IMR-90 (cell line): ENCODE measurements around the gene MSI2. TPM values are rescaled to one million over a fixed set of nuclear protein-coding genes. Genes with fewer than 3 reads are reported as not detected.

ENCODE experiments used
- ATAC-seq: fragments of 200-7000 bp; cut with Tn5 transposase; 2 replicates; pipeline ENCODE4 v1.9.1; 2020; ENCODE audit warnings: low read depth, mild to moderate bottlenecking, moderate library complexity
- BruUV-seq: library from RNA; stranded (reverse); fragments of 400-500 nt; replicated peaks from 2 replicates; lab custom pipeline; 2021; lab: Mats Ljungman, UMichigan
- CTCF ChIA-PET: fragments of 300-600 bp; formaldehyde crosslinking; extraction: SDS; loops from one replicate; lab custom pipeline; 2021; ENCODE audit warnings: antibody characterized with exemption; lab: Yijun Ruan, JAX
- POLR2A ChIA-PET: fragments of 300-600 bp; sonication (Branson Sonifier 250); formaldehyde crosslinking; loops from one replicate; lab custom pipeline; 2022; ENCODE audit warnings: antibody characterized with exemption; ENCODE audit not compliant: unreplicated experiment; lab: Charles Lee
- DNase-seq: peaks from one replicate; pipeline ENCODE4 v3.0.0; 2013
- H2AFZ ChIP-seq: replicated peaks from 2 replicates; pipeline ENCODE3; 2013; ENCODE audit warnings: low read length, mild to moderate bottlenecking; ENCODE audit not compliant: poor library complexity
- H2AK5ac ChIP-seq: 2 replicates; pipeline ENCODE4 v1.6.1; 2013; ENCODE audit warnings: low read depth, low read length, inconsistent platforms
- H2AK9ac ChIP-seq: replicated peaks from 2 replicates; pipeline ENCODE3; 2013; ENCODE audit warnings: mild to moderate bottlenecking, low read depth, low read length, moderate library complexity; ENCODE audit not compliant: poor library complexity
- H2BK120ac ChIP-seq: 2 replicates; pipeline ENCODE4 v1.6.1; 2013; ENCODE audit warnings: low read depth, low read length, inconsistent platforms
- H2BK15ac ChIP-seq: 3 replicates; pipeline ENCODE4 v1.6.1; 2013; ENCODE audit warnings: low read depth, low read length, inconsistent platforms
- H2BK20ac ChIP-seq: 2 replicates; pipeline ENCODE4 v1.6.1; 2013; ENCODE audit warnings: low read depth, mild to moderate bottlenecking, inconsistent platforms, low read length, moderate library complexity
- H2BK5ac ChIP-seq: 2 replicates; pipeline ENCODE4 v1.6.1; 2013; ENCODE audit warnings: mild to moderate bottlenecking, low read depth, low read length, inconsistent platforms; ENCODE audit not compliant: poor library complexity, severe bottlenecking
- H3K14ac ChIP-seq: replicated peaks from 2 replicates; pipeline ENCODE4 v1.6.1; 2013; ENCODE audit warnings: low read depth, low read length, inconsistent platforms
- H3K18ac ChIP-seq: 2 replicates; pipeline ENCODE4 v1.6.1; 2013; ENCODE audit warnings: low read depth, low read length, control low read depth
- H3K23ac ChIP-seq: 2 replicates; pipeline ENCODE4 v1.6.1; 2013; ENCODE audit warnings: low read depth, low read length, inconsistent platforms
- H3K27ac ChIP-seq: 2 replicates; pipeline ENCODE4 v1.5.1; 2013; ENCODE audit warnings: mild to moderate bottlenecking, control low read depth, low read length; ENCODE audit not compliant: insufficient read depth
- H3K27me3 ChIP-seq: 2 replicates; pipeline ENCODE4 v1.6.1; 2013; ENCODE audit warnings: low read length; ENCODE audit not compliant: control insufficient read depth, insufficient read depth
- H3K36me3 ChIP-seq: 2 replicates; pipeline ENCODE4 v1.6.1; 2013; ENCODE audit warnings: low read length, mixed read lengths; ENCODE audit not compliant: control insufficient read depth, insufficient read depth
- H3K4ac ChIP-seq: 2 replicates; pipeline ENCODE4 v1.6.1; 2013; ENCODE audit warnings: low read depth, low read length, inconsistent platforms
- H3K4me1 ChIP-seq: 2 replicates; pipeline ENCODE4 v1.6.1; 2013; ENCODE audit warnings: low read length, mixed read lengths; ENCODE audit not compliant: control insufficient read depth, insufficient read depth
- H3K4me2 ChIP-seq: 2 replicates; pipeline ENCODE4 v1.6.1; 2013; ENCODE audit warnings: low read depth, mild to moderate bottlenecking, control low read depth, low read length, moderate library complexity
- H3K4me3 ChIP-seq: 2 replicates; pipeline ENCODE4 v1.5.1; 2013; ENCODE audit warnings: low read depth, mild to moderate bottlenecking, control low read depth, low read length, moderate library complexity; ENCODE audit not compliant: insufficient read depth
- H3K56ac ChIP-seq: 2 replicates; pipeline ENCODE4 v1.6.1; 2013; ENCODE audit warnings: low read length, inconsistent platforms; ENCODE audit not compliant: insufficient read depth; ENCODE audit errors: extremely low read depth
- H3K79me1 ChIP-seq, 2 experiments: 2 replicates each; pipeline ENCODE4 v1.6.1; 2013; ENCODE audit warnings: low read length in 2 of 2, inconsistent platforms in 1 of 2, low read depth in 1 of 2
- H3K9ac ChIP-seq: 2 replicates; pipeline ENCODE4 v1.6.1; 2013; ENCODE audit warnings: low read depth, low read length, control low read depth
- H3K9me1 ChIP-seq: 2 replicates; pipeline ENCODE4 v1.6.1; 2013; ENCODE audit warnings: low read length, inconsistent platforms; ENCODE audit not compliant: insufficient read depth
- H3K9me3 ChIP-seq: 2 replicates; pipeline ENCODE4 v1.6.1; 2013; ENCODE audit warnings: low read length; ENCODE audit not compliant: control insufficient read depth, insufficient read depth
- H4K20me1 ChIP-seq: 2 replicates; pipeline ENCODE4 v1.6.1; 2013; ENCODE audit warnings: low read length, inconsistent platforms; ENCODE audit not compliant: insufficient read depth
- H4K5ac ChIP-seq: 2 replicates; pipeline ENCODE4 v1.6.1; 2013; ENCODE audit warnings: mild to moderate bottlenecking, low read depth, low read length, control low read depth
- H4K8ac ChIP-seq, 2 experiments: 2 replicates each; pipeline ENCODE4 v1.6.1; 2013; ENCODE audit warnings: low read depth in 2 of 2, low read length in 2 of 2, control low read depth in 1 of 2, inconsistent platforms in 1 of 2
- H4K91ac ChIP-seq: 2 replicates; pipeline ENCODE4 v1.6.1; 2013; ENCODE audit warnings: low read depth, low read length, inconsistent platforms; ENCODE audit not compliant: insufficient read depth
- BHLHE40 ChIP-seq: fragments of 150-350 bp; IDR thresholded peaks from 2 replicates; pipeline ENCODE4 v1.6.1; 2016; ENCODE audit warnings: mild to moderate bottlenecking, low read depth, low read length
- CEBPB ChIP-seq: IDR thresholded peaks from 2 replicates; pipeline ENCODE4 v1.6.1; 2012; ENCODE audit warnings: low read depth, low read length, improper control_type of control experiment
- MAFK ChIP-seq: IDR thresholded peaks from 2 replicates; pipeline ENCODE4 v1.6.1; 2012; ENCODE audit warnings: low read depth, low read length, improper control_type of control experiment
- MAZ ChIP-seq: IDR thresholded peaks from 2 replicates; pipeline ENCODE4 v1.6.1; 2012; ENCODE audit warnings: low read depth, mild to moderate bottlenecking, low read length, improper control_type of control experiment, moderate library complexity, borderline replicate concordance
- MXI1 ChIP-seq: IDR thresholded peaks from 2 replicates; pipeline ENCODE4 v1.6.1; 2012; ENCODE audit warnings: low read depth, mild to moderate bottlenecking, low read length, moderate library complexity, borderline replicate concordance
- POLR2A ChIP-seq: IDR thresholded peaks from 2 replicates; pipeline ENCODE4 v1.6.1; 2012; ENCODE audit warnings: mild to moderate bottlenecking, low read depth, low read length
- RAD21 ChIP-seq: IDR thresholded peaks from 2 replicates; pipeline ENCODE4 v1.6.1; 2012; ENCODE audit warnings: low read length, improper control_type of control experiment
- RCOR1 ChIP-seq: IDR thresholded peaks from 2 replicates; pipeline ENCODE4 v1.6.1; 2012; ENCODE audit warnings: mild to moderate bottlenecking, low read length, improper control_type of control experiment; ENCODE audit not compliant: insufficient replicate concordance
- SMC3 ChIP-seq: fragments of 150-350 bp; IDR thresholded peaks from 2 replicates; pipeline ENCODE4 v1.6.1; 2016; ENCODE audit warnings: low read depth, mild to moderate bottlenecking, antibody characterized with exemption, low read length, moderate library complexity
- WGBS, 2 experiments: methylation state at CpG; one replicate each; pipeline versions ENCODE4 v1.1.5 to v1.1.7; 2013; ENCODE audit warnings: missing lambda C conversion rate in 2 of 2; ENCODE audit not compliant: insufficient read length in 1 of 2; ENCODE audit errors: extremely low coverage in 2 of 2; 5-methylcytosine and 5-hydroxymethylcytosine counted together
- dilution Hi-C: fragments of 300-500 bp; cut with HindIII; formaldehyde crosslinking; loops from one replicate; pipeline ENCODE4 v1.14.3; 2018; ENCODE audit warnings: low sequenced_read_pairs; ENCODE audit not compliant: unreplicated experiment
- in situ Hi-C: fragments of 300-500 bp; cut with MboI; formaldehyde crosslinking; loops from 3 replicates; pipeline ENCODE4 v1.14.3; 2019; ENCODE audit warnings: low sequenced_read_pairs, inconsistent platforms, mixed read lengths
- intact Hi-C: fragments of 100-400 bp; cut with micrococcal nuclease; formaldehyde crosslinking; loops from 2 replicates; pipeline ENCODE4 v1.10.0; 2022
- polyA plus RNA-seq, 3 experiments: library from polyadenylated mRNA; depleted of rRNA; stranded (reverse); fragments of >200 nt; gene quantifications; 2 replicates each; pipeline ENCODE4 v1.2.3, GENCODE V29; 2012; ENCODE audit warnings: low replicate concordance in 1 of 3
- total RNA-seq: library from RNA; depleted of rRNA; stranded (reverse); fragments of >200 nt; gene quantifications from 2 replicates; pipeline ENCODE4 v1.2.3, GENCODE V29; 2012
- TF ChIP-seq, protein P1 (sequence below): conservative IDR thresholded peaks from 2 replicates; pipeline ENCODE4 v1.5.1; 2012; ENCODE audit warnings: mild to moderate bottlenecking, low read depth, low read length, improper control_type of control experiment
- TF ChIP-seq, protein P2 (sequence below): fragments of 150-350 bp; IDR thresholded peaks from 2 replicates; pipeline ENCODE4 v1.6.1; 2017; ENCODE audit warnings: mild to moderate bottlenecking, antibody characterized with exemption, low read length, low read depth
- TF ChIP-seq, protein P3 (sequence below): fragments of 150-350 bp; IDR thresholded peaks from 2 replicates; pipeline ENCODE4 v1.6.1; 2016; ENCODE audit warnings: low read depth, mild to moderate bottlenecking, low read length, moderate library complexity, borderline replicate concordance

The MSI2 gene
- total and polyA plus RNA-seq, 2 of the 4 experiments (the other 2 are of a cell fraction), result 13.0 to 16.0 TPM

DNA sequence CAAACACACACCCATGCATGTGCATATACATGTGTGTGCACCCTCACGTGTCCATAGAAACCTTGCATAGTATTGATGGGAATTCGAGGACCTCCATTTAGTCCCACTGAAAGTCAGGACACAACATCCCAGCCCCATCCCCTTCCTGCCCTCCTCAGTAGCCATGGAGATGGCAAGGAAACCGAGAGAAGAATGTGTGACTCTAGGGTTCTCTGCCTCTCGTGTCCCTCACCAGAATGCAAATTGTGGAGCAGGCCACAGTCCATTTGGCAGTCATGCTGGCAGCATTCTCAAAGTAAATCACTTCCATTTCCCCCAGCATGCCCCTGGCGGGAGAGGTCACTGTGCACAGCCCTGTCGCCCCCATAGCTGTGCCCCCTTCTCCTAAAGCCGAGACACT, 141.1 kb downstream of the MSI2 start:
- no TSS peak for BruUV-seq

More for the DNA sequence above, 141.1 kb downstream of the MSI2 start:
- no peak overlapping the region for H2AK5ac ChIP-seq
- TF ChIP-seq MAZ (no peak), MXI1 (no peak), MAFK (no peak), SMC3 (no peak), POLR2A (no peak), RCOR1 (no peak), RAD21 (no peak), BHLHE40 (no peak), CEBPB (no peak)
- TF ChIP-seq, protein P1, sequence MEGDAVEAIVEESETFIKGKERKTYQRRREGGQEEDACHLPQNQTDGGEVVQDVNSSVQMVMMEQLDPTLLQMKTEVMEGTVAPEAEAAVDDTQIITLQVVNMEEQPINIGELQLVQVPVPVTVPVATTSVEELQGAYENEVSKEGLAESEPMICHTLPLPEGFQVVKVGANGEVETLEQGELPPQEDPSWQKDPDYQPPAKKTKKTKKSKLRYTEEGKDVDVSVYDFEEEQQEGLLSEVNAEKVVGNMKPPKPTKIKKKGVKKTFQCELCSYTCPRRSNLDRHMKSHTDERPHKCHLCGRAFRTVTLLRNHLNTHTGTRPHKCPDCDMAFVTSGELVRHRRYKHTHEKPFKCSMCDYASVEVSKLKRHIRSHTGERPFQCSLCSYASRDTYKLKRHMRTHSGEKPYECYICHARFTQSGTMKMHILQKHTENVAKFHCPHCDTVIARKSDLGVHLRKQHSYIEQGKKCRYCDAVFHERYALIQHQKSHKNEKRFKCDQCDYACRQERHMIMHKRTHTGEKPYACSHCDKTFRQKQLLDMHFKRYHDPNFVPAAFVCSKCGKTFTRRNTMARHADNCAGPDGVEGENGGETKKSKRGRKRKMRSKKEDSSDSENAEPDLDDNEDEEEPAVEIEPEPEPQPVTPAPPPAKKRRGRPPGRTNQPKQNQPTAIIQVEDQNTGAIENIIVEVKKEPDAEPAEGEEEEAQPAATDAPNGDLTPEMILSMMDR, result no peak
- TF ChIP-seq, protein P2, sequence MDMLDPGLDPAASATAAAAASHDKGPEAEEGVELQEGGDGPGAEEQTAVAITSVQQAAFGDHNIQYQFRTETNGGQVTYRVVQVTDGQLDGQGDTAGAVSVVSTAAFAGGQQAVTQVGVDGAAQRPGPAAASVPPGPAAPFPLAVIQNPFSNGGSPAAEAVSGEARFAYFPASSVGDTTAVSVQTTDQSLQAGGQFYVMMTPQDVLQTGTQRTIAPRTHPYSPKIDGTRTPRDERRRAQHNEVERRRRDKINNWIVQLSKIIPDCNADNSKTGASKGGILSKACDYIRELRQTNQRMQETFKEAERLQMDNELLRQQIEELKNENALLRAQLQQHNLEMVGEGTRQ, result no peak
- TF ChIP-seq, protein P3, sequence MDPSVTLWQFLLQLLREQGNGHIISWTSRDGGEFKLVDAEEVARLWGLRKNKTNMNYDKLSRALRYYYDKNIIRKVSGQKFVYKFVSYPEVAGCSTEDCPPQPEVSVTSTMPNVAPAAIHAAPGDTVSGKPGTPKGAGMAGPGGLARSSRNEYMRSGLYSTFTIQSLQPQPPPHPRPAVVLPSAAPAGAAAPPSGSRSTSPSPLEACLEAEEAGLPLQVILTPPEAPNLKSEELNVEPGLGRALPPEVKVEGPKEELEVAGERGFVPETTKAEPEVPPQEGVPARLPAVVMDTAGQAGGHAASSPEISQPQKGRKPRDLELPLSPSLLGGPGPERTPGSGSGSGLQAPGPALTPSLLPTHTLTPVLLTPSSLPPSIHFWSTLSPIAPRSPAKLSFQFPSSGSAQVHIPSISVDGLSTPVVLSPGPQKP, result no peak
- no peak overlapping the region for H3K4me3 ChIP-seq
- CTCF ChIA-PET, result no interaction called here
- no peak overlapping the region for H2BK5ac ChIP-seq
- no peaks in the 10 kb centered on the region for H3K27me3 ChIP-seq
- H2AK9ac ChIP-seq, result no peak overlapping the region
- H3K4me2 ChIP-seq, result no peak overlapping the region
- H2BK15ac ChIP-seq, result no peak overlapping the region
- H3K79me1 ChIP-seq, result peaks cover 4 to 10% of the 10 kb centered on the region in 2 experiments; a peak in 3 of 4 replicates
- ATAC-seq (no peak), DNase-seq (no peak)
- H2BK120ac ChIP-seq, result no peak overlapping the region
- H4K91ac ChIP-seq, result no peak overlapping the region
- intact Hi-C loops (no loop called here), dilution Hi-C loops (no loop called here), in situ Hi-C loops (no loop called here)
- no peaks in the 10 kb centered on the region for H4K20me1 ChIP-seq
- peaks cover 6% of the 10 kb centered on the region; the same call in 1 of the 2 replicates for H3K36me3 ChIP-seq
- H3K14ac ChIP-seq, result no peak overlapping the region
- no peak overlapping the region for H3K56ac ChIP-seq
- H3K9me3 ChIP-seq, result no peaks in the 10 kb centered on the region; the same call in 1 of the 2 replicates
- no peak overlapping the region for H2AFZ ChIP-seq
- no peak overlapping the region for H3K27ac ChIP-seq
- no peak overlapping the region for H4K5ac ChIP-seq
- no peak overlapping the region for H3K23ac ChIP-seq
- no peak overlapping the region for H3K4ac ChIP-seq
- no peak overlapping the region for H3K18ac ChIP-seq
- POLR2A ChIA-PET, result no interaction called here
- no peak overlapping the region for H2BK20ac ChIP-seq
- H4K8ac ChIP-seq, result no peak overlapping the region
- WGBS, 2 experiments, result 100% methylated on average over 1 of the region's 7 CpGs; no CpG with 5 or more reads in 1 of the 2 experiments
- H3K4me1 ChIP-seq, result peaks cover 2% of the 10 kb centered on the region; the same call in 1 of the 2 replicates
- H3K9me1 ChIP-seq, result peaks cover 5% of the 10 kb centered on the region; the same call in 1 of the 2 replicates
- no peak overlapping the region for H3K9ac ChIP-seq
